ENCODE data around the gene LRRC66.

DNA sequence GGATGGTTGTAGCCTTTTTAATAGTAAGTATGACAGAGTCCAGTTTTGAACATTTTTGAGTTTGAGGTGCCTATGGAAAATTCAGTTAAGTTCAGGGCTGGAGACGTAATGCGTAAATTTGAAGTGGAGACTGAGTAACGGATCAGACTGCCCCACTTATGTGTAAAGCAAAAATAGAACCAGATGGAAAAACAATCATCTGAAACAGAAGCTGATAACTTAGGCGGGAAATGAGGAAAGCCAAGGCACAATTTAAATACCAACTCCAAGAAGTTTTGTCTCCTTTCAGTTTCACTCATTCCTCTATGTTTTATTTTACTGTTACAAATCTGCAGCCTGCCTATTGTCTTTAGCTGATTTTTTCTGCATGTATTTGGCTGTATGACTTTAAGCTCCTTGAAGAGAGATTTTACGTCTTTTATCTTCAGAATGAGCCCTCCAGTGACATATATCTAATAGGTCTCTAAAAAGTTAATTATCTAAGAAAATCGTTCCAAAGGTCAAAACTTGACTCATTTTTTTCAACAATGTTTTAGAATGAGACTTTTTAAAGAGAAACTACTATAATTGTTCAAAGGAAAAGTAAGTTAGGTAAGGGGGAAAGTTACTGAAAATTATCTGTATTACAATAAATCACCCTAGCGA lies 16.8 kb upstream of the LRRC66 start:
- TF ChIP-seq EZH2 (conservative IDR thresholded peaks at IDR 0.05; ENCODE audit: low read depth, low read length) = no peak
- no peak for TF ChIP-seq NFYB (CRISPR knock-in tag; IDR thresholded peaks at IDR 0.05)
- TF ChIP-seq ATF1 (CRISPR knock-in tag; IDR thresholded peaks at IDR 0.05) = no peak
- no peak for TF ChIP-seq POLR2A (IDR thresholded peaks at IDR 0.05; ENCODE audit: insufficient read depth in 1 of 2, low read depth in 2 of 2, low read length in 2 of 2)
- no peak for TF ChIP-seq POLR2AphosphoS5 (IDR thresholded peaks at IDR 0.05; ENCODE audit: low read depth, low read length)
- no peak for TF ChIP-seq SMAD1 (CRISPR knock-in tag; IDR thresholded peaks at IDR 0.05; ENCODE audit: borderline replicate concordance, low read depth)
- TF ChIP-seq, protein P1, sequence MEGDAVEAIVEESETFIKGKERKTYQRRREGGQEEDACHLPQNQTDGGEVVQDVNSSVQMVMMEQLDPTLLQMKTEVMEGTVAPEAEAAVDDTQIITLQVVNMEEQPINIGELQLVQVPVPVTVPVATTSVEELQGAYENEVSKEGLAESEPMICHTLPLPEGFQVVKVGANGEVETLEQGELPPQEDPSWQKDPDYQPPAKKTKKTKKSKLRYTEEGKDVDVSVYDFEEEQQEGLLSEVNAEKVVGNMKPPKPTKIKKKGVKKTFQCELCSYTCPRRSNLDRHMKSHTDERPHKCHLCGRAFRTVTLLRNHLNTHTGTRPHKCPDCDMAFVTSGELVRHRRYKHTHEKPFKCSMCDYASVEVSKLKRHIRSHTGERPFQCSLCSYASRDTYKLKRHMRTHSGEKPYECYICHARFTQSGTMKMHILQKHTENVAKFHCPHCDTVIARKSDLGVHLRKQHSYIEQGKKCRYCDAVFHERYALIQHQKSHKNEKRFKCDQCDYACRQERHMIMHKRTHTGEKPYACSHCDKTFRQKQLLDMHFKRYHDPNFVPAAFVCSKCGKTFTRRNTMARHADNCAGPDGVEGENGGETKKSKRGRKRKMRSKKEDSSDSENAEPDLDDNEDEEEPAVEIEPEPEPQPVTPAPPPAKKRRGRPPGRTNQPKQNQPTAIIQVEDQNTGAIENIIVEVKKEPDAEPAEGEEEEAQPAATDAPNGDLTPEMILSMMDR (CRISPR knock-in tag; IDR thresholded peaks at IDR 0.05) = no peak
- TF ChIP-seq KLF12 (CRISPR knock-in tag; IDR thresholded peaks at IDR 0.05; ENCODE audit: borderline replicate concordance) = no peak
- TF ChIP-seq TCF7 (IDR thresholded peaks at IDR 0.05; ENCODE audit: low read depth) = no peak
- TF ChIP-seq GABPA (IDR thresholded peaks at IDR 0.05; ENCODE audit: low read depth, low read length) = no peak
- no peak for TF ChIP-seq GABPA (CRISPR knock-in tag; IDR thresholded peaks at IDR 0.05; ENCODE audit: low read depth)
- TF ChIP-seq ZBTB8A (CRISPR knock-in tag; IDR thresholded peaks at IDR 0.05; ENCODE audit: borderline replicate concordance, low read depth) = no peak
- TF ChIP-seq CBX2 (IDR thresholded peaks at IDR 0.05; ENCODE audit: low read depth, low read length) = no peak
- TF ChIP-seq CBX2 (CRISPR knock-in tag; IDR thresholded peaks at IDR 0.05; ENCODE audit: low read depth) = no peak

Data from HepG2 (cell line).